ENCODE data around the gene NCAPG2.

Gene NCAPG2

DNA sequence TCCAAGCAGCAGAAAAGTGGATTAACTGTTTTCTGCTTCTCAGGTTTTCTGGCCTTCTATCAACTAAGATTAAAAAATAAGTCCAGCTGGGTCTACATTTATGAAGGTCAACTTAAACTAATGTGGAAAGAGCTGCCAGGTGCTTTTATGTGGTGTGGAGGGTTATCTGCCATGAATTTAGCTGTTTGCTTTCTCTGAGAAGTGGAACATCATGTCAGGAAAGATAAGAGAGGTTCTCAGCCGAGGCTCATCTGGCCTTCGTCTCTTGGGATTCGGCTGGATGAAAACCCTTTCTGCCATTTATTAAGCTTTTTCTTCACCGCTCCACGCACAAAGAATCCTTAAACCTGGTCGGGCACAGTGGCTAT lies 122.5 kb downstream of the NCAPG2 start:
- Mint-ChIP-seq H3K27ac (no peak overlapping the region), H3K4me3 (no peak overlapping the region), H3K36me3 (ENCODE audit: low read depth) (no peaks in the 10 kb centered on the region), H3K27me3 (peaks cover 35% of the 10 kb centered on the region), H3K4me1 (ENCODE audit: low read depth) (no peaks in the 10 kb centered on the region), H3K9me3 (peaks cover 17% of the 10 kb centered on the region)
- intact Hi-C loops (cut with micrococcal nuclease): no loop called here

GRCh38 chr7:158581440-158582088 lies 123.0 kb downstream of the NCAPG2 start:
- no peak overlapping the region for H3K4me3 Mint-ChIP-seq
- H3K36me3 Mint-ChIP-seq (ENCODE audit: low read depth): no peaks in the 10 kb centered on the region
- intact Hi-C loops (cut with micrococcal nuclease): no loop called here
- H3K27me3 Mint-ChIP-seq: peaks cover 33% of the 10 kb centered on the region
- H3K9me3 Mint-ChIP-seq: peaks cover 17% of the 10 kb centered on the region
- no peak overlapping the region for H3K27ac Mint-ChIP-seq
- no peaks in the 10 kb centered on the region for H3K4me1 Mint-ChIP-seq (ENCODE audit: low read depth)

Data from dendritic cell treated with granulocyte-macrophage colony-stimulating factor and Interleukin-4, amounts not matched to agents 40 ng/mL and 50 ng/mL, for 4 days (primary cell).